B cell (primary cell): ENCODE data around the gene CACNA2D3.

Source experiments
- CTCF ChIP-seq: fragments of 200-600 bp; IDR thresholded peaks from one replicate; pipeline ENCODE4 v1.8.0; 2022; ENCODE audit warnings: antibody characterized with exemption, mild to moderate bottlenecking
- EZH2 ChIP-seq: IDR thresholded peaks from 2 replicates; pipeline ENCODE4 v1.6.1; 2012; ENCODE audit warnings: borderline replicate concordance, low read depth, mild to moderate bottlenecking, moderate library complexity, low read length; ENCODE audit not compliant: insufficient read depth, poor library complexity, severe bottlenecking

GRCh38 chr3:54217828-54218227 lies 95.5 kb downstream of the CACNA2D3 start:
- no peak for TF ChIP-seq EZH2
- TF ChIP-seq CTCF: no peak
